ENCODE data around the gene CYP2J2.

GRCh38 chr1:59892841-59893811, 33.4 kb downstream of the CYP2J2 start:
- TF ChIP-seq FOSL1 (IDR thresholded peaks at IDR 0.05; ENCODE audit: low read depth) (no peak), SRF (IDR thresholded peaks at IDR 0.05; ENCODE audit: low read depth) (no peak), CTCF (IDR thresholded peaks at IDR 0.05 in 2 of 3, conservative IDR thresholded peaks at IDR 0.05 in 1 of 3; ENCODE audit: borderline replicate concordance in 1 of 3, insufficient read depth in 1 of 3, low read depth in 2 of 3, low read length in 2 of 3) (no peak), REST (IDR thresholded peaks at IDR 0.05; ENCODE audit: low read depth) (no peak), POLR2AphosphoS5 (IDR thresholded peaks at IDR 0.05; ENCODE audit: low read depth, low read length) (no peak), EZH2 (IDR thresholded peaks at IDR 0.05) (no peak), ATF3 (IDR thresholded peaks at IDR 0.05) (no peak)
